Measurements from ENCODE around the gene ZNF593OS. TPM values are rescaled to one million over a fixed set of nuclear protein-coding genes. Genes with fewer than 3 reads are reported as not detected.

Gene ZNF593OS
- polyA plus RNA-seq, 1 experiment, result not detected

DNA sequence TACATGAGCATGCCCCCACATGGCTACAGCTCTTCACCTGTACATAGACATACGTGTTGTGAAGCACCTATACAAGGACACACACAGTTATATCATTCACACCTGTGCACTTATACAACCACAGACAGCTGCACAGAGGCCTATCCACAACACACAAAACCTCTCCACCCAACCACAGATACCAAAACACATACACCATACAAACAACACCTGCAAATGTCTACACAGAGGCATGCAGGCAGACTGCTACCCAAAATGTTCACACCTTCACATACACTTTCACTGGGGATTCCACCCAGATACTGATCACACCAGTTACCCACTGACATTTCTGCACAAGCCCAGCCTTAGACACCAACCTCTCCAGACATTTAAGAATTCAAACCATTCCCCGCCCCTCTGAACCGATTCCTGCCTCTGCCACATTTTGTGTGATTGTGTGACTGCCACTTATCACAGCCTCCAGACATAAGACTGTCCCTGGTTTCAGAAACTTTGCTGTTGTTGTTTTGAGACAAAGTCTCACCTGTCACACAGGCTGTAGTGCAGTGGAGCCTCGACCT is 4.8 kb downstream of the ZNF593OS start:
- no peak overlapping the region for H3K27ac ChIP-seq (ENCODE audit: low read depth, low read length)
- TF ChIP-seq, protein P1, sequence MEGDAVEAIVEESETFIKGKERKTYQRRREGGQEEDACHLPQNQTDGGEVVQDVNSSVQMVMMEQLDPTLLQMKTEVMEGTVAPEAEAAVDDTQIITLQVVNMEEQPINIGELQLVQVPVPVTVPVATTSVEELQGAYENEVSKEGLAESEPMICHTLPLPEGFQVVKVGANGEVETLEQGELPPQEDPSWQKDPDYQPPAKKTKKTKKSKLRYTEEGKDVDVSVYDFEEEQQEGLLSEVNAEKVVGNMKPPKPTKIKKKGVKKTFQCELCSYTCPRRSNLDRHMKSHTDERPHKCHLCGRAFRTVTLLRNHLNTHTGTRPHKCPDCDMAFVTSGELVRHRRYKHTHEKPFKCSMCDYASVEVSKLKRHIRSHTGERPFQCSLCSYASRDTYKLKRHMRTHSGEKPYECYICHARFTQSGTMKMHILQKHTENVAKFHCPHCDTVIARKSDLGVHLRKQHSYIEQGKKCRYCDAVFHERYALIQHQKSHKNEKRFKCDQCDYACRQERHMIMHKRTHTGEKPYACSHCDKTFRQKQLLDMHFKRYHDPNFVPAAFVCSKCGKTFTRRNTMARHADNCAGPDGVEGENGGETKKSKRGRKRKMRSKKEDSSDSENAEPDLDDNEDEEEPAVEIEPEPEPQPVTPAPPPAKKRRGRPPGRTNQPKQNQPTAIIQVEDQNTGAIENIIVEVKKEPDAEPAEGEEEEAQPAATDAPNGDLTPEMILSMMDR (IDR thresholded peaks at IDR 0.05; ENCODE audit: low read depth, low read length), result no peak
- DNase-seq (ENCODE audit: low read depth, low spot score), result no peak
- no peaks in the 10 kb centered on the region; the same call in 1 of the 2 replicates for H3K9me3 ChIP-seq (ENCODE audit: control insufficient read depth, insufficient read depth, low read length)
- no peak overlapping the region for H3K4me3 ChIP-seq (ENCODE audit: low read depth, low read length)
- H3K27me3 ChIP-seq (ENCODE audit: control insufficient read depth, insufficient read depth, low read length), result peaks cover 14% of the 10 kb centered on the region
- ChIA-PET CTCF (interaction anchor here (1.3 kb wide), 1 partner anchor 198 kb away, joined by 3 read pairs; no protein-coding TSS in a partner anchor), POLR2A (no interaction called here)

DNA sequence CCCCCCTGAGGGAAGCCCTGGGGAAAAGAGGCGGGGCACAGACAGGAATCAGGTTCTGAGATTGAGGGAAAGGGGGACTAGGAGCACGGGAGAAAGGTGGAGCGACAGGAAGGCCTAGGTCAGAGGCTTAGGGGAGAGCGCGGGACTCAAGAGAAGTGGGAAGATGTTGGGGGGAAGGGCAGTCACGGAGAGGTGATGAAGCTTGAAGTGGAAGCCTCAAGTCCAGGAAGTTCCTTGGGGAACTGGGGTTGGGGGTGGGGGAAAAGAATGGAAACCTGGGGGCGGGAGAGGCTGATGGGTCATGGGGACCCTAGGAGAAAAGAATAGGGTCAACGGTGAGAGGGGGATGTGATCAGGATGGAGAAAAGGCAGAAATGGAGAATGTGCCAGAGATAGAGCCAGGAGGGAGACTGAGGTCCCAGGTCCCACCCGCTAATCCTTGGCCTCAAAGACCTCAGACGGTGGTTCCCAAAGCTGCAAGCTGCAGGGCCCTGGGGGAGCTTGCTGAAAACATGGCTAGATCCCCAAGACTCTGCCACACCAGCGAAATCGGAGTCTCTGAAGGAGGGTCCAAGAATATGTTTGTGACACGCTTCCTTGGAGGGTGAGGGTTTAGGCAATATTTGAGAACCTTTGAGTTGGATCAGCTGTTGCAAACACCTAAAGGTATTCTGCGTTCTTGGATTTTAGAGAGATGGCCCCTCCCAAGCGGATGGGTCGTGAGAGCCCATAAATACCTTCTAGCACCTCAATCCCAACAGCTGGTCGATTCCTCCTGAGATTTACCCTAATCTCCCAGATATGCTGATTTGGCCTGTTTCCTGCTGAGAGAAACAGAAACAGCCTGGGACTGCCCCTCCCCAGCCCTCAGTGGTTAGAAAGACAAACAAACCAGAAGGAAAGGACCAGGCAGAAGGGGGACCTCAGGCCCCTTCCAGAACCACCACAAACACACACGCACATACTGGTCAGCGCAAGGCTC is 6.5 kb downstream of the ZNF593OS start:
- CTCF ChIA-PET, result interaction anchor here (0.5 to 1.8 kb wide), 5 partner anchors 9 to 157 kb away, joined by 4 to 12 read pairs (median 5); no protein-coding TSS in a partner anchor
- Histone ChIP-seq H3K9me3 (ENCODE audit: control insufficient read depth, insufficient read depth, low read length) (no peaks in the 10 kb centered on the region; the same call in 1 of the 2 replicates), H3K27me3 (ENCODE audit: control insufficient read depth, insufficient read depth, low read length) (peaks cover 17% of the 10 kb centered on the region), H3K4me3 (ENCODE audit: low read depth, low read length) (no peak overlapping the region), H3K27ac (ENCODE audit: low read depth, low read length) (no peak overlapping the region)
- POLR2A ChIA-PET, result no interaction called here
- no peak for DNase-seq (ENCODE audit: low read depth, low spot score)
- TF ChIP-seq, protein P1 (IDR thresholded peaks at IDR 0.05; ENCODE audit: low read depth, low read length), result no peak

DNA sequence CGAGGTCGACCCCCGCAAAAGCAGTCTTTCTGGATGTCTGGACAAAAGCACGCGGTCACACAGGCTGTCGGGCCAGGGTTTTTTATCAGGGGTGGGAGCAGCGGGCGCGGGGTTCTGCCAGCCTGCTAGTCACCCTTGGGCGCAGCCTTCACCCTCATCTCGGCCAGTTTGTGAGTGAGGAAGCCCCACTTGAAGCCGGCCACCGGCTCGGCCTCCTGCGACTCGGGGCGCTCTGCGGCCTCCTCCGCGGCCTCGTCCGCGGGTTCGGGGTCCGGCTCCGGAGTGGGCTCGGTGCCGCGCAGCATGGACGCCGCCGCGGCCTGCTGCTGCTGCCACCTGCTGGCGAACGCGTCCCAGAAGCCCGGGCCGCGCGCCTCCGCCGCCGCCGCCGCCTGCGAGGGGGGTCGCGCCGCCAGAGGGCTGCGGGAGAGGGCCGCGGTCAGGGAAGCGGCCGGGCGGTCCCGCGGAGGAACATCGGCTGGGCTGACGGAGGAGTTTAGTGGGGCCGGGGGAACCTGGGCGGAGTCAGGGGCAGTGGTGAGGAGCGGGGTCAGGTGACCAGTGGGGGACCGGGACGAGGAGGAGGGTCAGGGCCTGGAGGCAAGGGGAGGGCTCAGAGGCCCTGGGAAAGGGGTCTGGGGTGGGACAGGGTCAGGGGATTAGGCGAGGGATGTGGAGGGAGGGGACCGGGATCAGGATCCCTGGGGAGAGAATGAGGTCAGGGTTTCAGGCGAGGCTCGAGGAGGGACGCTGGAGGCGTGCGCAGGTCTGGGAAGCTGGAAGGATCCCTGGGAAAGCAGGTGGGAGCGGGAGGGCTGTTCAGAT is 7.4 kb downstream of the ZNF593OS start:
- ChIA-PET CTCF (interaction anchor here (0.5 to 1.8 kb wide), 9 partner anchors 8 to 158 kb away, joined by 3 to 13 read pairs (median 5); no protein-coding TSS in a partner anchor), POLR2A (no interaction called here)
- H3K4me3 ChIP-seq (ENCODE audit: low read depth, low read length), result peak overlapping the region; percentile 40
- TF ChIP-seq, protein P1 (IDR thresholded peaks at IDR 0.05; ENCODE audit: low read depth, low read length), result peak; percentile 24
- H3K9me3 ChIP-seq (ENCODE audit: control insufficient read depth, insufficient read depth, low read length), result no peaks in the 10 kb centered on the region; the same call in 1 of the 2 replicates
- H3K27me3 ChIP-seq (ENCODE audit: control insufficient read depth, insufficient read depth, low read length), result peaks cover 17% of the 10 kb centered on the region
- H3K27ac ChIP-seq (ENCODE audit: low read depth, low read length), result no peak overlapping the region
- DNase-seq (ENCODE audit: low read depth, low spot score), result no peak

DNA sequence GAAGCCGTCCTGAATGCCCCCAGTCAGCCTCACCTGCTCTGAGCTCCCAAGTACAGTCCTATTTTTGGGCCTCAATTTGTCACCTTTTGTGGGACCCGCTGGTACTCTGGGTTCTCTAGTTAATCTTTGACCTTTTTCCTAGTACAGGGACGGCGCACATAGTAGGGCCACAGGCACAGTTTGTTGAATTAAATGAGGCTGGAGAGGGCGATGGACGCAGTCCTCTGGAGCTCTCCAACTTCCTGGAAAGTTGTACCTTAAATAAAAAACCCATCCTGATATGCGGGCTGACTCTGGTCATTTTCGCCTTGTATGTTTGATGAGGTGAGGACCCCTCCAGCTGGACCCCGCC is 8.0 kb downstream of the ZNF593OS start:
- no peaks in the 10 kb centered on the region; the same call in 1 of the 2 replicates for H3K9me3 ChIP-seq (ENCODE audit: control insufficient read depth, insufficient read depth, low read length)
- ChIA-PET CTCF (interaction anchor here (0.6 to 1.6 kb wide), 8 partner anchors 10 to 556 kb away, joined by 3 to 13 read pairs (median 4); no protein-coding TSS in a partner anchor), POLR2A (no interaction called here)
- TF ChIP-seq, protein P1 (IDR thresholded peaks at IDR 0.05; ENCODE audit: low read depth, low read length), result no peak
- H3K4me3 ChIP-seq (ENCODE audit: low read depth, low read length), result no peak overlapping the region
- DNase-seq (ENCODE audit: low read depth, low spot score), result no peak
- H3K27ac ChIP-seq (ENCODE audit: low read depth, low read length), result no peak overlapping the region
- H3K27me3 ChIP-seq (ENCODE audit: control insufficient read depth, insufficient read depth, low read length), result peaks cover 19% of the 10 kb centered on the region
